SK-N-SH (cell line): ENCODE results near the gene PAF1. TPM values are rescaled to one million over a fixed set of nuclear protein-coding genes. Genes with fewer than 3 reads are reported as not detected.
"Not testable (repeated sequence)": the region's sequence is repeated elsewhere in the genome, so short reads cannot be mapped to it uniquely, and the experiment has no call there.

ENCODE experiments used
- CTCF ChIA-PET: fragments of 300-600, 350-600 bp; formaldehyde crosslinking; extraction: SDS; loops from one replicate; lab custom pipeline; 2021; lab: Yijun Ruan, JAX
- POLR2A ChIA-PET: fragments of 350-600 bp; sonication (Branson Sonifier 250); formaldehyde crosslinking; extraction: SDS; loops from one replicate; lab custom pipeline; 2020; ENCODE audit warnings: antibody characterized with exemption, inconsistent platforms; lab: Yijun Ruan, JAX
- DNase-seq: peaks from one replicate; pipeline ENCODE4 v3.0.0; 2012
- H2AFZ ChIP-seq: fragments of 200-600 bp; sonication (generic); 2 replicates; pipeline ENCODE4 v1.8.1; 2016; ENCODE audit warnings: antibody characterized with exemption, mild to moderate bottlenecking, low read depth
- H3F3A ChIP-seq: fragments of 200-600 bp; sonication (generic); replicated peaks from 2 replicates; pipeline ENCODE3; 2016; ENCODE audit warnings: antibody characterized with exemption, mild to moderate bottlenecking; ENCODE audit not compliant: insufficient read depth
- H3K27ac ChIP-seq, 2 experiments: fragments of 200-500 bp in 1 of 2; fragments of 200-600 bp in 1 of 2; sonication (Bioruptor generic) in 1 of 2; sonication (generic), shearing (Covaris generic) in 1 of 2; 2 replicates each; pipeline versions ENCODE4 v1.5.1 to v1.6.1; 2014 to 2016; ENCODE audit warnings: low read depth in 2 of 2, inconsistent platforms in 1 of 2, low read length in 1 of 2, mild to moderate bottlenecking in 1 of 2, mixed read lengths in 1 of 2
- H3K27me3 ChIP-seq: fragments of 200-600 bp; sonication (generic), shearing (Covaris generic); 2 replicates; pipeline ENCODE4 v1.6.1; 2016; ENCODE audit warnings: mixed run types; ENCODE audit not compliant: insufficient read depth
- H3K36me3 ChIP-seq, 2 experiments: fragments of 200-500 bp in 1 of 2; fragments of 200-600 bp in 1 of 2; sonication (Bioruptor generic) in 1 of 2; sonication (generic) in 1 of 2; replicated peaks in 1 of 2; 2 replicates each; pipeline versions ENCODE3 to v1.5.1; 2014 to 2016; ENCODE audit warnings: low read length in 1 of 2, mild to moderate bottlenecking in 1 of 2; ENCODE audit not compliant: insufficient read depth in 2 of 2, control insufficient read depth in 1 of 2
- H3K4me1 ChIP-seq, 2 experiments: fragments of 200-500 bp in 1 of 2; fragments of 200-600 bp in 1 of 2; sonication (Bioruptor generic) in 1 of 2; sonication (generic), shearing (Covaris generic) in 1 of 2; 2 replicates each; pipeline versions ENCODE4 v1.5.1 to v1.6.1; 2014 to 2016; ENCODE audit warnings: low read depth in 1 of 2, low read length in 1 of 2, mixed run types in 1 of 2; ENCODE audit not compliant: insufficient read depth in 2 of 2, control insufficient read depth in 1 of 2
- H3K4me2 ChIP-seq: fragments of 200-600 bp; sonication (generic), shearing (Covaris generic); 2 replicates; pipeline ENCODE4 v1.6.1; 2017; ENCODE audit warnings: mixed run types
- H3K4me3 ChIP-seq, 2 experiments: fragments of 200-500 bp in 1 of 2; fragments of 200-600 bp in 1 of 2; sonication (Bioruptor generic) in 1 of 2; sonication (generic), shearing (Covaris generic) in 1 of 2; 2 replicates each; pipeline versions ENCODE4 v1.5.1 to v1.8.1; 2014 to 2016; ENCODE audit warnings: low read depth in 2 of 2, inconsistent platforms in 1 of 2, low read length in 1 of 2, mild to moderate bottlenecking in 1 of 2, mixed read lengths in 1 of 2, moderate library complexity in 1 of 2
- H3K79me2 ChIP-seq: fragments of 200-600 bp; sonication (generic); 2 replicates; pipeline ENCODE4 v1.8.1; 2017; ENCODE audit warnings: mild to moderate bottlenecking; ENCODE audit not compliant: insufficient read depth
- H3K9ac ChIP-seq: fragments of 200-600 bp; sonication (generic); 2 replicates; pipeline ENCODE4 v1.6.1; 2017; ENCODE audit warnings: mixed run types
- H3K9me2 ChIP-seq: fragments of 200-600 bp; sonication (generic); 2 replicates; pipeline ENCODE4 v1.6.1; 2017; ENCODE audit warnings: mixed run types
- H3K9me3 ChIP-seq: fragments of 200-600 bp; sonication (generic); 2 replicates; pipeline ENCODE4 v1.6.1; 2017; ENCODE audit warnings: mixed run types, mild to moderate bottlenecking, moderate library complexity
- H4K20me1 ChIP-seq: fragments of 200-600 bp; sonication (generic); 2 replicates; pipeline ENCODE4 v1.6.1; 2017; ENCODE audit warnings: mild to moderate bottlenecking, mixed run types; ENCODE audit not compliant: insufficient read depth
- GATA2 ChIP-seq: sonication (generic); formaldehyde crosslinking; IDR thresholded peaks from 2 replicates; pipeline ENCODE4 v1.5.0; 2020; ENCODE audit warnings: mild to moderate bottlenecking, missing genetic modification reagents
- MXI1 ChIP-seq: IDR thresholded peaks from 2 replicates; pipeline ENCODE4 v1.6.1; 2012; ENCODE audit warnings: mild to moderate bottlenecking, low read depth, low read length, improper control_type of control experiment
- NRF1 ChIP-seq: IDR thresholded peaks from 2 replicates; pipeline ENCODE4 v1.6.1; 2012; ENCODE audit warnings: low read depth, mild to moderate bottlenecking, low read length
- RCOR1 ChIP-seq: fragments of 150-350 bp; IDR thresholded peaks from 2 replicates; pipeline ENCODE4 v1.6.1; 2017; ENCODE audit warnings: antibody characterized with exemption, low read length
- REST ChIP-seq: IDR thresholded peaks from 2 replicates; pipeline ENCODE4 v1.6.1; 2012; ENCODE audit warnings: mild to moderate bottlenecking, low read depth, low read length, moderate library complexity
- RFX5 ChIP-seq: IDR thresholded peaks from 2 replicates; pipeline ENCODE4 v1.6.1; 2012; ENCODE audit warnings: mild to moderate bottlenecking, improper control_type of control experiment, low read length
- TEAD4 ChIP-seq: IDR thresholded peaks from 2 replicates; pipeline ENCODE4 v1.4.0; 2012; ENCODE audit warnings: mild to moderate bottlenecking, borderline replicate concordance; ENCODE audit not compliant: insufficient read depth
- WGBS: methylation state at CpG from one replicate; pipeline ENCODE4 v1.1.6; 2017; ENCODE audit warnings: low lambda C conversion rate; 5-methylcytosine and 5-hydroxymethylcytosine counted together
- polyA plus RNA-seq, 3 experiments: library from polyadenylated mRNA; depleted of rRNA; stranded (reverse); fragments of >200 nt; gene quantifications; 2 replicates each; pipeline ENCODE4 v1.2.3, GENCODE V29; 2012

PAF1 gene
- polyA plus RNA-seq, 1 of the 3 experiments (the other 2 are of a cell fraction): 65.3 TPM

GRCh38 chr19:39379865-39380396 lies 11.0 kb downstream of the PAF1 start (continued):
- TF ChIP-seq TEAD4: no peak
- TF ChIP-seq, all 33 proteins: peak for 0

GRCh38 chr19:39379366-39379765 lies 11.5 kb downstream of the PAF1 start:
- H3F3A ChIP-seq, H3K79me2 ChIP-seq, H3K9me2 ChIP-seq, H3K9me3 ChIP-seq, H3K4me1 ChIP-seq, H3K9ac ChIP-seq, H3K4me3 ChIP-seq, CTCF ChIA-PET, H4K20me1 ChIP-seq, H2AFZ ChIP-seq, H3K4me2 ChIP-seq, DNase-seq, H3K27ac ChIP-seq, H3K27me3 ChIP-seq, POLR2A ChIA-PET: not testable (repeated sequence)
- WGBS: 96% methylated on average over 4 of the region's 4 CpGs
- H3K36me3 ChIP-seq: peaks cover 43 to 78% of the 10 kb centered on the region in 2 experiments

- 87% methylated on average over 18 of the region's 18 CpGs for WGBS
- peaks cover 7% of the 10 kb centered on the region in 2 experiments; a peak in 2 of 4 replicates for H3K4me1 ChIP-seq
- H3K27ac ChIP-seq: no peak overlapping the region
- peaks cover 49 to 65% of the 10 kb centered on the region in 2 experiments for H3K36me3 ChIP-seq
- H3K9me3 ChIP-seq: no peaks in the 10 kb centered on the region
- ChIA-PET POLR2A (no interaction called here), CTCF (interaction anchor here (1.6 kb wide), 1 partner anchor 20 kb away, joined by 6 read pairs; no protein-coding TSS in a partner anchor)
- H3K9ac ChIP-seq: no peak overlapping the region
- no peaks in the 10 kb centered on the region for H3K27me3 ChIP-seq
- no peaks in the 10 kb centered on the region for H3K9me2 ChIP-seq
- H3K4me3 ChIP-seq: no peak overlapping the region
- no peak for DNase-seq
- no peaks in the 10 kb centered on the region for H4K20me1 ChIP-seq
- 0 out of 2 replicates have a peak, but pooled peaks cover 3% of the 10 kb centered on the region for H3K79me2 ChIP-seq
- TF ChIP-seq MXI1: no peak
- H3F3A ChIP-seq: peaks cover 5% of the 10 kb centered on the region
- H3K4me2 ChIP-seq: no peak overlapping the region
- H2AFZ ChIP-seq: no peak overlapping the region
These were observed 13.2 kb downstream of the PAF1 start for GRCh38 chr19:39377373-39378362.

GRCh38 chr19:39375929-39376328 lies 15.0 kb downstream of the PAF1 start:
- no peaks in the 10 kb centered on the region for H4K20me1 ChIP-seq
- CTCF ChIA-PET: interaction anchor here (0.9 kb wide), 1 partner anchor 176 kb away, joined by 3 read pairs; no protein-coding TSS in a partner anchor
- TF ChIP-seq RCOR1 (no peak), REST (no peak), RFX5 (no peak), GATA2 (CRISPR knock-in tag) (no peak), NRF1 (no peak)

More at GRCh38 chr19:39375929-39376328, 15.0 kb downstream of the PAF1 start:
- Histone ChIP-seq H3K4me1 (peaks cover 7 to 15% of the 10 kb centered on the region in 2 experiments; a peak in 2 of 4 replicates), H3K9me2 (no peaks in the 10 kb centered on the region), H3K9ac (no peak overlapping the region), H3K36me3 (peaks cover 45 to 56% of the 10 kb centered on the region in 2 experiments), H3K4me2 (no peak overlapping the region), H3K4me3 (no peak overlapping the region), H3K79me2 (0 out of 2 replicates have a peak, but pooled peaks cover 3% of the 10 kb centered on the region), H3K27me3 (no peaks in the 10 kb centered on the region), H3K27ac (no peak overlapping the region), H3F3A (peaks cover 10% of the 10 kb centered on the region), H2AFZ (no peak overlapping the region), H3K9me3 (no peaks in the 10 kb centered on the region)
- POLR2A ChIA-PET: no interaction called here
- no peak for DNase-seq
